IPS DF 6.9 (cell line): ENCODE data around the gene PEMT.
"Not testable (repeated sequence)": the region's sequence is repeated elsewhere in the genome, so short reads cannot be mapped to it uniquely, and the experiment has no call there.

Source experiments
- DNase-seq: peaks from one replicate; pipeline ENCODE4 v3.0.0-alpha.2; 2013; ENCODE audit warnings: low read depth, low spot score
- H3K27ac ChIP-seq: one replicate; pipeline ENCODE4 v1.5.1; 2013; ENCODE audit warnings: low read length, control low read depth
- H3K27me3 ChIP-seq: 2 replicates; pipeline ENCODE4 v1.6.1; 2013; ENCODE audit warnings: mild to moderate bottlenecking, low read length; ENCODE audit not compliant: control insufficient read depth, insufficient read depth
- H3K36me3 ChIP-seq: 2 replicates; pipeline ENCODE4 v1.6.1; 2013; ENCODE audit warnings: low read length; ENCODE audit not compliant: control insufficient read depth, insufficient read depth
- H3K4me1 ChIP-seq: 2 replicates; pipeline ENCODE4 v1.6.1; 2013; ENCODE audit warnings: low read length; ENCODE audit not compliant: control insufficient read depth, insufficient read depth
- H3K4me3 ChIP-seq: 2 replicates; pipeline ENCODE4 v1.5.1; 2013; ENCODE audit warnings: mild to moderate bottlenecking, low read length
- H3K9me3 ChIP-seq: 2 replicates; pipeline ENCODE4 v1.6.1; 2013; ENCODE audit warnings: low read length, inconsistent platforms; ENCODE audit not compliant: control insufficient read depth, insufficient read depth
- WGBS: extraction: QIAGEN DNeasy Blood & Tissue Kit; methylation state at CpG from one replicate; pipeline ENCODE4 v1.1.7; 2013; ENCODE audit warnings: mixed read lengths, missing lambda C conversion rate; ENCODE audit not compliant: insufficient read length, insufficient coverage; 5-methylcytosine and 5-hydroxymethylcytosine counted together

Gene PEMT

GRCh38 chr17:17591355-17592298 lies at the start of gene PEMT:
Gene PEMT (minus strand): TSS chr17:17591708. CDS start chr17:17591626, 82 bp downstream.
- Histone ChIP-seq H3K4me3 (peak within 1 kb of the TSS; percentile 77), H3K27ac (no peak within 1 kb of the TSS), H3K36me3 (no peaks in the 10 kb centered on the region), H3K4me1 (no peaks in the 10 kb centered on the region), H3K9me3 (no peaks in the 10 kb centered on the region), H3K27me3 (no peaks in the 10 kb centered on the region)
- no CpG with 5 or more reads among the region's 86 CpGs for WGBS
- DNase-seq: peak; percentile 96

- not testable (repeated sequence) for H3K9me3 ChIP-seq, H3K4me1 ChIP-seq, H3K4me3 ChIP-seq, H3K27me3 ChIP-seq, H3K27ac ChIP-seq, H3K36me3 ChIP-seq, DNase-seq
- no CpG with 5 or more reads among the region's 9 CpGs for WGBS
These were observed 48.3 kb upstream of the PEMT start for GRCh38 chr17:17639661-17640270.

- Histone ChIP-seq H3K9me3 (no peaks in the 10 kb centered on the region), H3K27ac (no peak overlapping the region), H3K27me3 (no peaks in the 10 kb centered on the region), H3K36me3 (no peaks in the 10 kb centered on the region), H3K4me1 (no peaks in the 10 kb centered on the region), H3K4me3 (no peak overlapping the region)
- no peak for DNase-seq
- no CpG with 5 or more reads among the region's 2 CpGs for WGBS
These were observed 47.0 kb upstream of the PEMT start for GRCh38 chr17:17638467-17638866.

- no peaks in the 10 kb centered on the region for H3K36me3 ChIP-seq
- no peaks in the 10 kb centered on the region for H3K9me3 ChIP-seq
- no CpG with 5 or more reads among the region's 5 CpGs for WGBS
These were observed 44.9 kb upstream of the PEMT start for GRCh38 chr17:17636272-17636885.

GRCh38 chr17:17635537-17636271 lies 44.2 kb upstream of the PEMT start:
- no CpG with 5 or more reads among the region's 15 CpGs for WGBS
- not testable (repeated sequence) for H3K4me3 ChIP-seq, H3K4me1 ChIP-seq, H3K36me3 ChIP-seq, H3K27me3 ChIP-seq, H3K9me3 ChIP-seq, DNase-seq, H3K27ac ChIP-seq

More at GRCh38 chr17:17636272-17636885, 44.9 kb upstream of the PEMT start:
- Histone ChIP-seq H3K4me1 (no peaks in the 10 kb centered on the region), H3K27me3 (no peaks in the 10 kb centered on the region), H3K4me3 (no peak overlapping the region), H3K27ac (no peak overlapping the region)
- DNase-seq: no peak

- Histone ChIP-seq H3K27me3 (no peaks in the 10 kb centered on the region), H3K4me3 (no peak overlapping the region), H3K27ac (no peak overlapping the region), H3K9me3 (no peaks in the 10 kb centered on the region), H3K36me3 (no peaks in the 10 kb centered on the region), H3K4me1 (no peaks in the 10 kb centered on the region)
- WGBS: no CpG with 5 or more reads among the region's 5 CpGs
- no peak for DNase-seq
These were observed 43.6 kb upstream of the PEMT start for GRCh38 chr17:17635126-17635525.

- no peaks in the 10 kb centered on the region for H3K27me3 ChIP-seq
- no peak for DNase-seq
- no peaks in the 10 kb centered on the region for H3K4me1 ChIP-seq
- no peaks in the 10 kb centered on the region for H3K9me3 ChIP-seq
- H3K27ac ChIP-seq: no peak overlapping the region
- H3K4me3 ChIP-seq: no peak overlapping the region
- WGBS: no CpG with 5 or more reads among the region's 6 CpGs
- no peaks in the 10 kb centered on the region for H3K36me3 ChIP-seq
These were observed 41.8 kb upstream of the PEMT start for GRCh38 chr17:17633310-17633709.

- H3K9me3 ChIP-seq, H3K27me3 ChIP-seq, H3K36me3 ChIP-seq, DNase-seq, H3K4me1 ChIP-seq, H3K27ac ChIP-seq, H3K4me3 ChIP-seq: not testable (repeated sequence)
- WGBS: no CpG with 5 or more reads among the region's 5 CpGs
These were observed 41.2 kb upstream of the PEMT start for GRCh38 chr17:17632690-17633089.

GRCh38 chr17:17628388-17629008 lies 37.0 kb upstream of the PEMT start:
- Histone ChIP-seq H3K4me3 (no peak overlapping the region), H3K27ac (no peak overlapping the region), H3K36me3 (no peaks in the 10 kb centered on the region), H3K4me1 (peaks cover 4% of the 10 kb centered on the region; the same call in 1 of the 2 replicates), H3K27me3 (no peaks in the 10 kb centered on the region), H3K9me3 (no peaks in the 10 kb centered on the region)
- no CpG with 5 or more reads among the region's 17 CpGs for WGBS
- no peak for DNase-seq

GRCh38 chr17:17626840-17627239 lies 35.3 kb upstream of the PEMT start:
- H3K36me3 ChIP-seq: no peaks in the 10 kb centered on the region
- no peaks in the 10 kb centered on the region for H3K27me3 ChIP-seq
- H3K9me3 ChIP-seq: no peaks in the 10 kb centered on the region
- no peak overlapping the region for H3K4me3 ChIP-seq
- H3K27ac ChIP-seq: no peak overlapping the region
- WGBS: no CpG with 5 or more reads among the region's 8 CpGs
- no peak for DNase-seq
- peaks cover 4% of the 10 kb centered on the region; the same call in 1 of the 2 replicates for H3K4me1 ChIP-seq
